Uterus (tissue), 4 donors: ENCODE measurements around the gene SLC25A15. TPM values are rescaled to one million over a fixed set of nuclear protein-coding genes. Genes with fewer than 3 reads are reported as not detected.

Source experiments
- DNase-seq, 2 donors: peaks; one replicate each; pipeline ENCODE4 v3.0.0-alpha.2; 2019 to 2020
- H3K27ac ChIP-seq, 2 donors: fragments of 200-600 bp; sonication (generic); 1 replicate in 1 of 2; 2 replicates in 1 of 2; pipeline ENCODE4 v1.5.1; 2016 to 2018
- H3K27me3 ChIP-seq, 2 donors: fragments of 200-600 bp; sonication (generic); one replicate each; pipeline ENCODE4 v1.5.1; 2018 to 2019; ENCODE audit warnings: control low read depth in 1 of 2
- H3K36me3 ChIP-seq, 2 donors: fragments of 200-600 bp; sonication (generic); one replicate each; pipeline ENCODE4 v1.5.1; 2019; ENCODE audit warnings: control low read depth in 1 of 2
- H3K4me1 ChIP-seq, 2 donors: fragments of 200-600 bp; sonication (generic); one replicate each; pipeline ENCODE4 v1.5.1; 2018 to 2019; ENCODE audit warnings: control low read depth in 1 of 2
- H3K4me3 ChIP-seq, 2 donors: fragments of 200-600 bp; sonication (generic); 1 replicate in 1 of 2; 2 replicates in 1 of 2; pipeline ENCODE4 v1.5.1; 2018 to 2019; ENCODE audit warnings: mild to moderate bottlenecking in 1 of 2
- H3K9me3 ChIP-seq, 2 donors: fragments of 200-600 bp; sonication (generic); one replicate each; pipeline ENCODE4 v1.5.1; 2019; ENCODE audit warnings: control low read depth in 1 of 2
- CTCF ChIP-seq, 4 experiments: fragments of 200-600 bp in 2 of 4; fragments of 450-650 bp in 2 of 4; sonication (generic) in 2 of 4; IDR thresholded peaks; one replicate each; pipeline ENCODE4 v1.5.1; 2016 to 2019; ENCODE audit warnings: antibody characterized with exemption in 4 of 4, mild to moderate bottlenecking in 2 of 4, moderate library complexity in 1 of 4
- POLR2A ChIP-seq, 2 donors: fragments of 450-650 bp; IDR thresholded peaks; one replicate each; pipeline ENCODE4 v1.6.1; 2016; ENCODE audit warnings: antibody characterized with exemption in 2 of 2, mild to moderate bottlenecking in 1 of 2, moderate library complexity in 1 of 2
- intact Hi-C: fragments of 100-400 bp; cut with DNase I; formaldehyde crosslinking; loops from one replicate; pipeline ENCODE4 v1.15.1; 2023; ENCODE audit warnings: low total_unique reads
- total RNA-seq, 4 donors: library from RNA; depleted of rRNA in 3 of 4; stranded (reverse); fragments of >200 nt in 3 of 4; gene quantifications; one replicate each; pipeline versions ENCODE4 v1.1.0 to v1.2.4, GENCODE V29; 2014 to 2023
- donor health status: DM: yes; HTN: yes; CAD: no.

The SLC25A15 gene
- total RNA-seq, 4 donors from 2014 or later: 1.5 to 25.4 (median 5.0) TPM; not detected in 1

- intact Hi-C loops: no loop called here
These were observed 16.8 kb downstream of the SLC25A15 start for GRCh38 chr13:40806241-40806640.

GRCh38 chr13:40809471-40809870 is 20.1 kb downstream of the SLC25A15 start:
- H3K27ac ChIP-seq: no peak overlapping the region
- H3K36me3 ChIP-seq: no peaks in the 10 kb centered on the region
- no peaks in the 10 kb centered on the region for H3K4me1 ChIP-seq
- H3K9me3 ChIP-seq: peaks cover 0 to 3% of the 10 kb centered on the region in 2 donors
- intact Hi-C loops: no loop called here
- no peak for DNase-seq
- TF ChIP-seq POLR2A (IDR thresholded peaks at IDR 0.05): no peak
- TF ChIP-seq CTCF (IDR thresholded peaks at IDR 0.05): no peak
- no peaks in the 10 kb centered on the region for H3K27me3 ChIP-seq
- no peak overlapping the region for H3K4me3 ChIP-seq

More at GRCh38 chr13:40806241-40806640, 16.8 kb downstream of the SLC25A15 start:
- no peak for DNase-seq
- H3K36me3 ChIP-seq: no peaks in the 10 kb centered on the region
- no peaks in the 10 kb centered on the region for H3K4me1 ChIP-seq
- H3K27me3 ChIP-seq: no peaks in the 10 kb centered on the region
- H3K27ac ChIP-seq: no peak overlapping the region
- no peak overlapping the region for H3K4me3 ChIP-seq
- H3K9me3 ChIP-seq: no peaks in the 10 kb centered on the region
- TF ChIP-seq POLR2A (IDR thresholded peaks at IDR 0.05) (no peak), CTCF (IDR thresholded peaks at IDR 0.05) (no peak)

- no peaks in the 10 kb centered on the region for H3K36me3 ChIP-seq
- no peak for DNase-seq
- peaks cover 0 to 22% of the 10 kb centered on the region in 2 donors for H3K9me3 ChIP-seq
- no peak for TF ChIP-seq POLR2A (IDR thresholded peaks at IDR 0.05)
- TF ChIP-seq CTCF (IDR thresholded peaks at IDR 0.05): no peak
- no peaks in the 10 kb centered on the region for H3K27me3 ChIP-seq
- H3K4me3 ChIP-seq: no peak overlapping the region
- no peaks in the 10 kb centered on the region for H3K4me1 ChIP-seq
- no peak overlapping the region for H3K27ac ChIP-seq
- intact Hi-C loops: no loop called here
These were observed 22.7 kb downstream of the SLC25A15 start for GRCh38 chr13:40812102-40812501.

- no peak overlapping the region for H3K4me3 ChIP-seq
- intact Hi-C loops: no loop called here
- no peak for DNase-seq
- no peak overlapping the region for H3K27ac ChIP-seq
- H3K4me1 ChIP-seq: no peaks in the 10 kb centered on the region
- peaks cover 0 to 22% of the 10 kb centered on the region in 2 donors for H3K9me3 ChIP-seq
- no peaks in the 10 kb centered on the region for H3K27me3 ChIP-seq
- no peak for TF ChIP-seq POLR2A (IDR thresholded peaks at IDR 0.05)
- no peak for TF ChIP-seq CTCF (IDR thresholded peaks at IDR 0.05)
- no peaks in the 10 kb centered on the region for H3K36me3 ChIP-seq
These were observed 23.5 kb downstream of the SLC25A15 start for GRCh38 chr13:40812724-40813445.

- no peaks in the 10 kb centered on the region for H3K36me3 ChIP-seq
- no peak overlapping the region for H3K4me3 ChIP-seq
- DNase-seq: no peak
- intact Hi-C loops: no loop called here
- H3K27ac ChIP-seq: no peak overlapping the region
- TF ChIP-seq CTCF (IDR thresholded peaks at IDR 0.05) (no peak), POLR2A (IDR thresholded peaks at IDR 0.05) (no peak)
- no peaks in the 10 kb centered on the region for H3K4me1 ChIP-seq
- H3K9me3 ChIP-seq: peaks cover 0 to 22% of the 10 kb centered on the region in 2 donors
- no peaks in the 10 kb centered on the region for H3K27me3 ChIP-seq
These were observed 24.4 kb downstream of the SLC25A15 start for GRCh38 chr13:40813667-40814454.
